ENCODE results near the gene CCDC68.

DNA sequence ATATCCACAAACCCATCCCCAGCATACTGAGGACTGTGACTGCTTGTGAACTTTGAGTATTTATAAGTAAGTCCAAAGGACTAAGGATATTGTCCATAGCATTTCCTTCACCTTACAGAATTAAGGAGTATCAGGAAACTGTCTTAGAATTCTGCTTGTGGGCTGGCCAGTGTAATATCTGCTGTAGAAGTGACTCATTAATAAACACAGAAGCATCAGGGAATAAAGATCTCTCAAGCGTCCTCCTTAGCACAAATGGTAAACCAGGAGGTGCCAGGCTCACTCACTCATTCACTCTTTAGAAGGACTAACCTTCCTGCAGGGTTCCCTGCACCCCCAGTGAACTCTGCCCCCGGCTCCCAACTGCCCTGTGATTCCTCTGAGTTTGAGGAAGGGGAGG lies 31.0 kb downstream of the CCDC68 start:
- TF ChIP-seq KDM1A (IDR thresholded peaks at IDR 0.05; ENCODE audit: low read depth) = no peak
- TF ChIP-seq, protein P1, sequence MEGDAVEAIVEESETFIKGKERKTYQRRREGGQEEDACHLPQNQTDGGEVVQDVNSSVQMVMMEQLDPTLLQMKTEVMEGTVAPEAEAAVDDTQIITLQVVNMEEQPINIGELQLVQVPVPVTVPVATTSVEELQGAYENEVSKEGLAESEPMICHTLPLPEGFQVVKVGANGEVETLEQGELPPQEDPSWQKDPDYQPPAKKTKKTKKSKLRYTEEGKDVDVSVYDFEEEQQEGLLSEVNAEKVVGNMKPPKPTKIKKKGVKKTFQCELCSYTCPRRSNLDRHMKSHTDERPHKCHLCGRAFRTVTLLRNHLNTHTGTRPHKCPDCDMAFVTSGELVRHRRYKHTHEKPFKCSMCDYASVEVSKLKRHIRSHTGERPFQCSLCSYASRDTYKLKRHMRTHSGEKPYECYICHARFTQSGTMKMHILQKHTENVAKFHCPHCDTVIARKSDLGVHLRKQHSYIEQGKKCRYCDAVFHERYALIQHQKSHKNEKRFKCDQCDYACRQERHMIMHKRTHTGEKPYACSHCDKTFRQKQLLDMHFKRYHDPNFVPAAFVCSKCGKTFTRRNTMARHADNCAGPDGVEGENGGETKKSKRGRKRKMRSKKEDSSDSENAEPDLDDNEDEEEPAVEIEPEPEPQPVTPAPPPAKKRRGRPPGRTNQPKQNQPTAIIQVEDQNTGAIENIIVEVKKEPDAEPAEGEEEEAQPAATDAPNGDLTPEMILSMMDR (IDR thresholded peaks at IDR 0.05) = no peak
- TF ChIP-seq CEBPB (IDR thresholded peaks at IDR 0.05) = no peak
- TF ChIP-seq BHLHE40 (IDR thresholded peaks at IDR 0.05; ENCODE audit: low read depth, low read length) = no peak
- TF ChIP-seq, protein P2, sequence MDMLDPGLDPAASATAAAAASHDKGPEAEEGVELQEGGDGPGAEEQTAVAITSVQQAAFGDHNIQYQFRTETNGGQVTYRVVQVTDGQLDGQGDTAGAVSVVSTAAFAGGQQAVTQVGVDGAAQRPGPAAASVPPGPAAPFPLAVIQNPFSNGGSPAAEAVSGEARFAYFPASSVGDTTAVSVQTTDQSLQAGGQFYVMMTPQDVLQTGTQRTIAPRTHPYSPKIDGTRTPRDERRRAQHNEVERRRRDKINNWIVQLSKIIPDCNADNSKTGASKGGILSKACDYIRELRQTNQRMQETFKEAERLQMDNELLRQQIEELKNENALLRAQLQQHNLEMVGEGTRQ (IDR thresholded peaks at IDR 0.05) = no peak
- TF ChIP-seq POLR2A (IDR thresholded peaks at IDR 0.05; ENCODE audit: low read length) = no peak
- TF ChIP-seq, protein P3, sequence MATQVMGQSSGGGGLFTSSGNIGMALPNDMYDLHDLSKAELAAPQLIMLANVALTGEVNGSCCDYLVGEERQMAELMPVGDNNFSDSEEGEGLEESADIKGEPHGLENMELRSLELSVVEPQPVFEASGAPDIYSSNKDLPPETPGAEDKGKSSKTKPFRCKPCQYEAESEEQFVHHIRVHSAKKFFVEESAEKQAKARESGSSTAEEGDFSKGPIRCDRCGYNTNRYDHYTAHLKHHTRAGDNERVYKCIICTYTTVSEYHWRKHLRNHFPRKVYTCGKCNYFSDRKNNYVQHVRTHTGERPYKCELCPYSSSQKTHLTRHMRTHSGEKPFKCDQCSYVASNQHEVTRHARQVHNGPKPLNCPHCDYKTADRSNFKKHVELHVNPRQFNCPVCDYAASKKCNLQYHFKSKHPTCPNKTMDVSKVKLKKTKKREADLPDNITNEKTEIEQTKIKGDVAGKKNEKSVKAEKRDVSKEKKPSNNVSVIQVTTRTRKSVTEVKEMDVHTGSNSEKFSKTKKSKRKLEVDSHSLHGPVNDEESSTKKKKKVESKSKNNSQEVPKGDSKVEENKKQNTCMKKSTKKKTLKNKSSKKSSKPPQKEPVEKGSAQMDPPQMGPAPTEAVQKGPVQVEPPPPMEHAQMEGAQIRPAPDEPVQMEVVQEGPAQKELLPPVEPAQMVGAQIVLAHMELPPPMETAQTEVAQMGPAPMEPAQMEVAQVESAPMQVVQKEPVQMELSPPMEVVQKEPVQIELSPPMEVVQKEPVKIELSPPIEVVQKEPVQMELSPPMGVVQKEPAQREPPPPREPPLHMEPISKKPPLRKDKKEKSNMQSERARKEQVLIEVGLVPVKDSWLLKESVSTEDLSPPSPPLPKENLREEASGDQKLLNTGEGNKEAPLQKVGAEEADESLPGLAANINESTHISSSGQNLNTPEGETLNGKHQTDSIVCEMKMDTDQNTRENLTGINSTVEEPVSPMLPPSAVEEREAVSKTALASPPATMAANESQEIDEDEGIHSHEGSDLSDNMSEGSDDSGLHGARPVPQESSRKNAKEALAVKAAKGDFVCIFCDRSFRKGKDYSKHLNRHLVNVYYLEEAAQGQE (IDR thresholded peaks at IDR 0.05) = no peak

Measured in A549 (cell line).